Measurements from ENCODE around the gene SPATA21. TPM values are rescaled to one million over a fixed set of nuclear protein-coding genes. Genes with fewer than 3 reads are reported as not detected.

SPATA21 gene
- total and polyA plus RNA-seq, 2 donors (not counting 3 experiments of a cell fraction or from before 2014, with no cell fraction given) = not detected

DNA sequence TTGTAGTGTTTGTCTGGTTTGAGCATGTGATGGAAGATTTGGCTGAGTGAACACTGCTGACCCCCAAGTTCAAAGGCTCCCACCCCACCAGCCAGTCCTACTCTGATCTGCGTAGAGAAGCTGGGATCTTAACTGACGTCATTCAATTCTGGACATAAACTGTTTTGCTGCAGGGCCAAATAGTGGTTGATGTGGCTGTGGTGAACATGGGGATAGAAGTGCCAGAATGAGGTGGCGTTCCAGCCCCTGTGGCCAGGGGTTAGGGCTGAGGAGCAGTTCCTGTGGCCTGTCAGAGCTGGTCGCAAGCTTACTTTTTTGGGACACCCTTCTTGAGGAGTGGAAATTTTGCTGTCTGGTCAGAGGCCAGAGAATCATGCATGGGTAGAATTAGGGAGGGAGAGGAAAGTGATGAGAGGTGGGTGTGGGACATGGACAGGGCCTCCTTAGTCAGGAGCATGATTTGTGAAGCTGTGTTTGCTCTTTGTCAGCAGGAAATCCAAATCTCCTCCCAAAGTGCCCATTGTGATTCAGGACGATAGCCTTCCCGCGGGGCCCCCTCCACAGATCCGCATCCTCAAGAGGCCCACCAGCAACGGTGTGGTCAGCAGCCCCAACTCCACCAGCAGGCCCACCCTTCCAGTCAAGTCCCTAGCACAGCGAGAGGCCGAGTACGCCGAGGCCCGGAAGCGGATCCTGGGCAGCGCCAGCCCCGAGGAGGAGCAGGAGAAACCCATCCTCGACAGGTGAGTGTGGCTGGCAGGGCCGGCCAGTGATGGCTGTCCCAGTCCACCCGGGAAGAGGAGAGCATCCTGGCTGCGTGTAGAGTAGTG lies 44.3 kb downstream of the SPATA21 start:
- no peak overlapping the region for H2AFZ ChIP-seq (ENCODE audit: low read depth, low read length)
- no peak overlapping the region for H3K4me3 ChIP-seq (replicated peaks in 1 of 3; ENCODE audit: insufficient read depth in 1 of 3, low read depth in 1 of 3, low read length in 3 of 3)
- no peak overlapping the region for H3K27ac ChIP-seq (ENCODE audit: insufficient read depth, low read depth, low read length)
- no peak overlapping the region for H3K4me2 ChIP-seq (ENCODE audit: insufficient read depth, low read length)
- H3K4me1 ChIP-seq (ENCODE audit: control insufficient read depth, extremely low read depth, insufficient read depth, low read length) = peaks cover 13% of the 10 kb centered on the region
- dilution Hi-C loops (cut with MboI; ENCODE audit: extremely low pct_ligation_motif_present, low sequenced_read_pairs) = no loop called here
- POLR2A ChIA-PET = no interaction called here
- no TSS peak for BruUV-seq (replicated peaks)
- TF ChIP-seq JUN (IDR thresholded peaks at IDR 0.05; ENCODE audit: borderline replicate concordance, insufficient read depth, insufficient read length, low read depth) (no peak), POLR2AphosphoS5 (IDR thresholded peaks at IDR 0.05; ENCODE audit: insufficient read depth, low read depth, low read length) (no peak), FOS (IDR thresholded peaks at IDR 0.05; ENCODE audit: borderline replicate concordance, insufficient read depth, low read length) (no peak), GATA2 (IDR thresholded peaks at IDR 0.05; ENCODE audit: insufficient read depth, insufficient read length, low read depth, low read length) (no peak), POLR2A (IDR thresholded peaks at IDR 0.05; ENCODE audit: low read depth, low read length) (no peak), MYC (IDR thresholded peaks at IDR 0.05; ENCODE audit: low read depth, low read length) (no peak), EZH2 (IDR thresholded peaks at IDR 0.05; ENCODE audit: borderline replicate concordance, low read depth, low read length, severe bottlenecking) (no peak)
- TF ChIP-seq, protein P1, sequence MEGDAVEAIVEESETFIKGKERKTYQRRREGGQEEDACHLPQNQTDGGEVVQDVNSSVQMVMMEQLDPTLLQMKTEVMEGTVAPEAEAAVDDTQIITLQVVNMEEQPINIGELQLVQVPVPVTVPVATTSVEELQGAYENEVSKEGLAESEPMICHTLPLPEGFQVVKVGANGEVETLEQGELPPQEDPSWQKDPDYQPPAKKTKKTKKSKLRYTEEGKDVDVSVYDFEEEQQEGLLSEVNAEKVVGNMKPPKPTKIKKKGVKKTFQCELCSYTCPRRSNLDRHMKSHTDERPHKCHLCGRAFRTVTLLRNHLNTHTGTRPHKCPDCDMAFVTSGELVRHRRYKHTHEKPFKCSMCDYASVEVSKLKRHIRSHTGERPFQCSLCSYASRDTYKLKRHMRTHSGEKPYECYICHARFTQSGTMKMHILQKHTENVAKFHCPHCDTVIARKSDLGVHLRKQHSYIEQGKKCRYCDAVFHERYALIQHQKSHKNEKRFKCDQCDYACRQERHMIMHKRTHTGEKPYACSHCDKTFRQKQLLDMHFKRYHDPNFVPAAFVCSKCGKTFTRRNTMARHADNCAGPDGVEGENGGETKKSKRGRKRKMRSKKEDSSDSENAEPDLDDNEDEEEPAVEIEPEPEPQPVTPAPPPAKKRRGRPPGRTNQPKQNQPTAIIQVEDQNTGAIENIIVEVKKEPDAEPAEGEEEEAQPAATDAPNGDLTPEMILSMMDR (IDR thresholded peaks at IDR 0.05; ENCODE audit: extremely low read depth in 1 of 2, insufficient read depth in 1 of 2, low read depth in 1 of 2, low read length in 2 of 2) = no peak
- TF ChIP-seq, protein P2, sequence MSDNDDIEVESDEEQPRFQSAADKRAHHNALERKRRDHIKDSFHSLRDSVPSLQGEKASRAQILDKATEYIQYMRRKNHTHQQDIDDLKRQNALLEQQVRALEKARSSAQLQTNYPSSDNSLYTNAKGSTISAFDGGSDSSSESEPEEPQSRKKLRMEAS (IDR thresholded peaks at IDR 0.05; ENCODE audit: insufficient read depth, insufficient read length) = no peak
- peaks cover 3% of the 10 kb centered on the region for H4K20me1 ChIP-seq (replicated peaks; ENCODE audit: control insufficient read depth, extremely low read depth, insufficient read depth, low read length)
- no peak overlapping the region for H3K9ac ChIP-seq (replicated peaks; ENCODE audit: extremely low read depth, insufficient read depth, low read length)
- intact Hi-C loops (cut with micrococcal nuclease) = no loop called here
- FAIRE-seq = no peak
- H3K9me3 ChIP-seq (replicated peaks; ENCODE audit: control insufficient read depth, insufficient read depth, low read length) = no peaks in the 10 kb centered on the region
- no peaks in the 10 kb centered on the region for H3K27me3 ChIP-seq (ENCODE audit: control insufficient read depth in 2 of 2, insufficient read depth in 2 of 2, low read length in 2 of 2)
- H3K9me1 ChIP-seq (replicated peaks; ENCODE audit: control insufficient read depth, extremely low read depth, insufficient read depth, low read length) = no peaks in the 10 kb centered on the region
- H3K36me3 ChIP-seq (ENCODE audit: control insufficient read depth in 2 of 2, extremely low read depth in 1 of 2, insufficient read depth in 2 of 2, low read length in 2 of 2) = peaks cover 0 to 15% of the 10 kb centered on the region in 2 experiments
- CTCF ChIA-PET = interaction anchor here (1.6 to 2.7 kb wide), 2 partner anchors 9 to 16 kb away, joined by 5 to 6 read pairs; no protein-coding TSS in a partner anchor
- H3K79me2 ChIP-seq (ENCODE audit: control insufficient read depth, insufficient read depth, low read length) = peaks cover 57% of the 10 kb centered on the region
- DNase-seq (ENCODE audit: low read depth, low spot score) = no peak
